Ovary (tissue), 3 donors: ENCODE results near the gene TCIRG1.

Experiments
- CTCF ChIP-seq, 3 donors: fragments of 450-650 bp in 2 of 3; fragments of 200-600 bp in 1 of 3; IDR thresholded peaks; one replicate each; pipeline versions ENCODE4 v1.5.1 to v1.8.0; 2016 to 2022; ENCODE audit warnings: antibody characterized with exemption in 3 of 3, mild to moderate bottlenecking in 1 of 3
- POLR2A ChIP-seq: fragments of 450-650 bp; IDR thresholded peaks from one replicate; pipeline ENCODE4 v1.6.1; 2017; ENCODE audit warnings: antibody characterized with exemption, mild to moderate bottlenecking, moderate library complexity
- donor health status: DM: no; HTN: no; CAD: no.

GRCh38 chr11:68002575-68002937 lies 36.3 kb upstream of the TCIRG1 start:
- TF ChIP-seq CTCF (IDR thresholded peaks at IDR 0.05) (no peak), POLR2A (no peak)
